Occipital lobe (tissue), 2 donors: Measurements from ENCODE around the gene ARHGAP42. TPM values are rescaled to one million over a fixed set of nuclear protein-coding genes. Genes with fewer than 3 reads are reported as not detected.
"Not testable (repeated sequence)": the region's sequence is repeated elsewhere in the genome, so short reads cannot be mapped to it uniquely, and the experiment has no call there.

ENCODE experiments used
- DNase-seq: peaks from one replicate; lab custom pipeline; 2025; lab: John Stamatoyannopoulos, UW
- total RNA-seq: library from RNA; depleted of rRNA; stranded (reverse); fragments of >200 nt; gene quantifications from one replicate; pipeline ENCODE4 v1.2.3, GENCODE V29; 2014

ARHGAP42 gene
- total RNA-seq, 1 donor from 2014 or later, result 7.2 TPM

- no peak for DNase-seq
Observed at GRCh38 chr11:100726680-100727079, 39.6 kb downstream of the ARHGAP42 start.

- DNase-seq, result no peak
Observed at GRCh38 chr11:100727410-100727809, 40.3 kb downstream of the ARHGAP42 start.

- no peak for DNase-seq
Observed at GRCh38 chr11:100730266-100730665, 43.2 kb downstream of the ARHGAP42 start.

GRCh38 chr11:100731471-100731870 lies 44.4 kb downstream of the ARHGAP42 start:
- DNase-seq, result no peak

GRCh38 chr11:100732949-100733348 lies 45.9 kb downstream of the ARHGAP42 start:
- DNase-seq, result no peak

GRCh38 chr11:100734743-100735527 lies 47.8 kb downstream of the ARHGAP42 start:
- no peak for DNase-seq

- DNase-seq, result no peak
Observed at GRCh38 chr11:100735949-100736675, 49.0 kb downstream of the ARHGAP42 start.

GRCh38 chr11:100738701-100739270 lies 51.7 kb downstream of the ARHGAP42 start:
- no peak for DNase-seq

- no peak for DNase-seq
Observed at GRCh38 chr11:100739666-100740065, 52.6 kb downstream of the ARHGAP42 start.

- no peak for DNase-seq
Observed at GRCh38 chr11:100740440-100740839, 53.4 kb downstream of the ARHGAP42 start.

GRCh38 chr11:100741866-100742625 lies 55.0 kb downstream of the ARHGAP42 start:
- no peak for DNase-seq

GRCh38 chr11:100746448-100746847 lies 59.4 kb downstream of the ARHGAP42 start:
- no peak for DNase-seq

- DNase-seq, result no peak
Observed at GRCh38 chr11:100748153-100748552, 61.1 kb downstream of the ARHGAP42 start.

GRCh38 chr11:100749887-100750565 lies 62.9 kb downstream of the ARHGAP42 start:
- not testable (repeated sequence) for DNase-seq

- not testable (repeated sequence) for DNase-seq
Observed at GRCh38 chr11:100750566-100750891, 63.4 kb downstream of the ARHGAP42 start.

- no peak for DNase-seq
Observed at GRCh38 chr11:100752371-100753171, 65.5 kb downstream of the ARHGAP42 start.

GRCh38 chr11:100753172-100753543 lies 66.1 kb downstream of the ARHGAP42 start:
- DNase-seq, result no peak

- no peak for DNase-seq
Observed at GRCh38 chr11:100753571-100753970, 66.5 kb downstream of the ARHGAP42 start.

- no peak for DNase-seq
Observed at GRCh38 chr11:100756559-100756958, 69.5 kb downstream of the ARHGAP42 start.

GRCh38 chr11:100757646-100758045 lies 70.6 kb downstream of the ARHGAP42 start:
- no peak for DNase-seq
